Measurements from ENCODE around the gene DLG2.

- no peak for TF ChIP-seq CTCF (IDR thresholded peaks at IDR 0.05)
- no peak for TF ChIP-seq POLR2A (IDR thresholded peaks at IDR 0.05)
Measured at GRCh38 chr11:84544566-84544965, 1082.6 kb downstream of the DLG2 start.
